Prostate gland (tissue), 2 donors: ENCODE data around the gene B3GALT6.

Source experiments
- POLR2A ChIP-seq: fragments of 450-650 bp; IDR thresholded peaks from one replicate; pipeline ENCODE4 v1.6.1; 2016; ENCODE audit warnings: antibody characterized with exemption, mild to moderate bottlenecking
- POLR2AphosphoS5 ChIP-seq: sonication (generic); formaldehyde crosslinking; IDR thresholded peaks from one replicate; pipeline ENCODE4 v1.6.1; 2017; ENCODE audit warnings: antibody characterized with exemption
- TF ChIP-seq, protein P1 (sequence below), 4 experiments: fragments of 200-600 bp in 2 of 4; fragments of 450-650 bp in 2 of 4; sonication (generic) in 2 of 4; IDR thresholded peaks; 1 replicate in 3 of 4; 2 replicates in 1 of 4; pipeline ENCODE4 v1.5.1; 2016 to 2019; ENCODE audit warnings: antibody characterized with exemption in 4 of 4, mild to moderate bottlenecking in 2 of 4, moderate library complexity in 2 of 4

DNA sequence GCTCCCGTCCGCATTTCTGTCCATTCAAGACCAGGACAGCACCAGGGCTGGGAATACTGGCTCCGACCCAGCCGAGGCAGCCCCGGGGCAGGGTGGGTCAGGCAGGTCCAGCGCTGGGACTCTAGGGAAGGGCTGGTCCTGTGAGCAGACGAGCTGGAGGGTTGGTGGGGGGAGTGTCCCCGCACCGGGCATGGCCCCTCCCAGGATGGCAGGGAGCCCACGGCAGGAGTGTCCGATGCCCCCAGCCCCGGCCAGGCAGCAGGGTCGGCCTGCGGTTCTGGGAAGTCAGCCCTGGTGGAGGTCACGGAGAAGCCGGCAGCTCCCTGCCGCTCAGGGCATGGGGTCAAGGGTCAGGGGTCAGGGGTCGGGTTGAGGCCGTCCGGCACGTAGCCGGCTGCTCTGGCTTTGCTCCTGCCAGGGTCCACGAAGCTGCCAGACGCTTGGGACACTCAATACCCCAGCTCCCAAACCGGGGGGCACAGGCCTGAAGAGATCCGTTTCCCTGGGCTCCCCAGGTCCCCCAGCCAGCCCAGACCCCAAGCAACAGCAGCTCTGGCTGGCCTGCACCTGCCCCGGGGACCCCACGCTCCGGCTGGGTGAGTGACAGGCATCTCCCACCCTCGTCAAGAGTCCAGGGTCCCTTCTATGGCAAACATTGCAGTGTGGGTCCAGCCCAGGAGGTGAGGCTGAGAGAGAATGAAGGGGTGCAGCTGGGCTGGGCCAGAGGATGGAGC is 7.7 kb downstream of the B3GALT6 start:
- TF ChIP-seq POLR2AphosphoS5 (no peak), POLR2A (no peak)
- TF ChIP-seq, protein P1, sequence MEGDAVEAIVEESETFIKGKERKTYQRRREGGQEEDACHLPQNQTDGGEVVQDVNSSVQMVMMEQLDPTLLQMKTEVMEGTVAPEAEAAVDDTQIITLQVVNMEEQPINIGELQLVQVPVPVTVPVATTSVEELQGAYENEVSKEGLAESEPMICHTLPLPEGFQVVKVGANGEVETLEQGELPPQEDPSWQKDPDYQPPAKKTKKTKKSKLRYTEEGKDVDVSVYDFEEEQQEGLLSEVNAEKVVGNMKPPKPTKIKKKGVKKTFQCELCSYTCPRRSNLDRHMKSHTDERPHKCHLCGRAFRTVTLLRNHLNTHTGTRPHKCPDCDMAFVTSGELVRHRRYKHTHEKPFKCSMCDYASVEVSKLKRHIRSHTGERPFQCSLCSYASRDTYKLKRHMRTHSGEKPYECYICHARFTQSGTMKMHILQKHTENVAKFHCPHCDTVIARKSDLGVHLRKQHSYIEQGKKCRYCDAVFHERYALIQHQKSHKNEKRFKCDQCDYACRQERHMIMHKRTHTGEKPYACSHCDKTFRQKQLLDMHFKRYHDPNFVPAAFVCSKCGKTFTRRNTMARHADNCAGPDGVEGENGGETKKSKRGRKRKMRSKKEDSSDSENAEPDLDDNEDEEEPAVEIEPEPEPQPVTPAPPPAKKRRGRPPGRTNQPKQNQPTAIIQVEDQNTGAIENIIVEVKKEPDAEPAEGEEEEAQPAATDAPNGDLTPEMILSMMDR (IDR thresholded peaks at IDR 0.05), result no peak
